ENCODE data around the gene C7orf57.

The C7orf57 gene

GRCh38 chr7:48110868-48111267, 75.5 kb downstream of the C7orf57 start:
- no peak for FAIRE-seq

Data from colon (tissue), 2 donors.